ENCODE data around the gene CDK6. TPM values are rescaled to one million over a fixed set of nuclear protein-coding genes. Genes with fewer than 3 reads are reported as not detected.

The CDK6 gene
- total RNA-seq, 2 experiments from 2014 or later, result 130 to 138 TPM

GRCh38 chr7:92695308-92696261 is 140.8 kb downstream of the CDK6 start:
- DNase-seq (no peak), ATAC-seq (no peak)
- H3K27me3 Mint-ChIP-seq, result no peaks in the 10 kb centered on the region
- CTCF ChIA-PET, result interaction anchor here (0.7 to 2.0 kb wide), 5 partner anchors 63 to 137 kb away, joined by 3 to 6 read pairs (median 3); no protein-coding TSS in a partner anchor
- peaks cover 45% of the 10 kb centered on the region for H3K4me1 Mint-ChIP-seq (ENCODE audit: low read depth)
- H3K4me3 Mint-ChIP-seq, result peak overlapping the region; percentile 23
- POLR2A ChIA-PET, result interaction anchor here (0.6 to 1.1 kb wide), 3 partner anchors 14 to 209 kb away, joined by 3 to 4 read pairs (median 3); no protein-coding TSS in a partner anchor
- peaks cover 31% of the 10 kb centered on the region for H3K36me3 Mint-ChIP-seq (ENCODE audit: low read depth)
- H3K27ac Mint-ChIP-seq, result no peak overlapping the region
- intact Hi-C loops (cut with micrococcal nuclease), result loop anchor here (10.0 kb wide), 1 partner anchor 359 kb away; no protein-coding TSS in a partner anchor
- TF ChIP-seq, protein P1, sequence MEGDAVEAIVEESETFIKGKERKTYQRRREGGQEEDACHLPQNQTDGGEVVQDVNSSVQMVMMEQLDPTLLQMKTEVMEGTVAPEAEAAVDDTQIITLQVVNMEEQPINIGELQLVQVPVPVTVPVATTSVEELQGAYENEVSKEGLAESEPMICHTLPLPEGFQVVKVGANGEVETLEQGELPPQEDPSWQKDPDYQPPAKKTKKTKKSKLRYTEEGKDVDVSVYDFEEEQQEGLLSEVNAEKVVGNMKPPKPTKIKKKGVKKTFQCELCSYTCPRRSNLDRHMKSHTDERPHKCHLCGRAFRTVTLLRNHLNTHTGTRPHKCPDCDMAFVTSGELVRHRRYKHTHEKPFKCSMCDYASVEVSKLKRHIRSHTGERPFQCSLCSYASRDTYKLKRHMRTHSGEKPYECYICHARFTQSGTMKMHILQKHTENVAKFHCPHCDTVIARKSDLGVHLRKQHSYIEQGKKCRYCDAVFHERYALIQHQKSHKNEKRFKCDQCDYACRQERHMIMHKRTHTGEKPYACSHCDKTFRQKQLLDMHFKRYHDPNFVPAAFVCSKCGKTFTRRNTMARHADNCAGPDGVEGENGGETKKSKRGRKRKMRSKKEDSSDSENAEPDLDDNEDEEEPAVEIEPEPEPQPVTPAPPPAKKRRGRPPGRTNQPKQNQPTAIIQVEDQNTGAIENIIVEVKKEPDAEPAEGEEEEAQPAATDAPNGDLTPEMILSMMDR (IDR thresholded peaks at IDR 0.05), result no peak
- peaks cover 4% of the 10 kb centered on the region for H3K9me3 Mint-ChIP-seq

DNA sequence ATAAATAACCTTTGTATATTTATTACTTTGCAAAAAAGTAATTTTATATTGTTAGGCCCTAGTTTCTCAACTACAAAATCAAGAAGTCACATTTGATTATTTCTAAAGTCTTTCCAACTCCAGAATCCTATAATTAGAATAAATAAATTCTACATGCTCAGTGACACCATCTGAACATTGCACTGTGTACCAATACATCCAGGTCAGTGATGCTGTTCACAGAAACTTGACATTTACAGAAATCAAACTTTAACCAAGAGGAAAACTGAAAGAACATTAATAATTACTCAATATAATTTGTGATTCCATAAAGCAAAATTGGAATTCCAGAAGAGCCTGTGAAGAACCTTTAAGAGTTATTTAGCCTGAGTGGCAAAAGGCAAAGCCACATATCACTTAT is 142.2 kb downstream of the CDK6 start:
- no peak for ATAC-seq
- Mint-ChIP-seq H3K9me3 (peaks cover 10% of the 10 kb centered on the region), H3K27me3 (no peaks in the 10 kb centered on the region), H3K36me3 (ENCODE audit: low read depth) (peaks cover 39% of the 10 kb centered on the region), H3K4me3 (no peak overlapping the region), H3K4me1 (ENCODE audit: low read depth) (peaks cover 44% of the 10 kb centered on the region), H3K27ac (no peak overlapping the region)
- CTCF ChIA-PET, result interaction anchor here (1.3 to 1.5 kb wide), 3 partner anchors 12 to 121 kb away, joined by 3 read pairs; no protein-coding TSS in a partner anchor
- TF ChIP-seq, protein P1 (IDR thresholded peaks at IDR 0.05), result no peak
- no peak for DNase-seq
- intact Hi-C loops (cut with micrococcal nuclease), result loop anchor here (10.0 kb wide), 1 partner anchor 361 kb away; no protein-coding TSS in a partner anchor
- POLR2A ChIA-PET, result interaction anchor here (1.3 kb wide), 1 partner anchor 139 kb away, joined by 4 read pairs; no protein-coding TSS in a partner anchor

DNA sequence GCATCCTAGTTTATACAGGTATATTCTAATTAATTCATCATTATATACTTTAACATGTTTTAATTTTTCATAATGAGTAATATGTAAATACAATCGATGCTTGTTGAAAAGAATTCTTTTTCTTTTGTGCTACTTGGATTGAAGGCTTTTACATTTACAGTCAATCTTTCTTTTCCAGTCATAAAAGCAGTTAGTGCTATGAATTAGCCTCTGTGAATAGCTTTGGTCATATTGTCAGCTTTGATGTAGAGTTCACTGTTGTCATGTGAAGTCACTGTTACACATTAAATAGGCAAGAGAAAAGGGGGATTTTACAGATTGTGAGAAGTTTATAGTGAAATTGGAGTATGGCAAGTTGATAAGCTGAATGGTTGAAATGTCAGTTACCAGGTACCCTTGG is 142.9 kb downstream of the CDK6 start:
- intact Hi-C loops (cut with micrococcal nuclease), result loop anchor here (2.0 to 10.0 kb wide), 2 partner anchors 69 to 361 kb away; no protein-coding TSS in a partner anchor
- ChIA-PET CTCF (interaction anchor here (1.3 to 1.4 kb wide), 3 partner anchors 13 to 139 kb away, joined by 3 read pairs; no protein-coding TSS in a partner anchor), POLR2A (interaction anchor here (1.3 kb wide), 1 partner anchor 139 kb away, joined by 4 read pairs; no protein-coding TSS in a partner anchor)
- Mint-ChIP-seq H3K9me3 (peaks cover 10% of the 10 kb centered on the region), H3K4me3 (no peak overlapping the region), H3K36me3 (ENCODE audit: low read depth) (peaks cover 46% of the 10 kb centered on the region), H3K27ac (no peak overlapping the region), H3K4me1 (ENCODE audit: low read depth) (peaks cover 50% of the 10 kb centered on the region), H3K27me3 (no peaks in the 10 kb centered on the region)
- ATAC-seq (no peak), DNase-seq (no peak)
- TF ChIP-seq, protein P1 (IDR thresholded peaks at IDR 0.05), result no peak

- Mint-ChIP-seq H3K27ac (peak overlapping the region; percentile 59), H3K27me3 (no peaks in the 10 kb centered on the region), H3K9me3 (peaks cover 10% of the 10 kb centered on the region), H3K36me3 (ENCODE audit: low read depth) (peaks cover 59% of the 10 kb centered on the region), H3K4me1 (ENCODE audit: low read depth) (peaks cover 56% of the 10 kb centered on the region), H3K4me3 (no peak overlapping the region)
- TF ChIP-seq, protein P1 (IDR thresholded peaks at IDR 0.05), result peak; percentile 66
- CTCF ChIA-PET, result interaction anchor here (2.4 kb wide), 1 partner anchor 70 kb away, joined by 18 read pairs; no protein-coding TSS in a partner anchor
- POLR2A ChIA-PET, result interaction anchor here (1.3 to 1.4 kb wide), 2 partner anchors 141 to 142 kb away, joined by 3 read pairs; no protein-coding TSS in a partner anchor
- DNase-seq (peak; percentile 40), ATAC-seq (peak; percentile 92)
- intact Hi-C loops (cut with micrococcal nuclease), result loop anchor here (1.0 to 10.0 kb wide), 3 partner anchors 71 to 363 kb away; no protein-coding TSS in a partner anchor
These were observed 144.8 kb downstream of the CDK6 start for GRCh38 chr7:92691578-92691977.

Measured in activated CD8-positive, alpha-beta T cell treated with anti-CD3 and anti-CD28 coated beads for 36 hours (primary cell).